ENCODE measurements around the gene GARIN5B.

DNA sequence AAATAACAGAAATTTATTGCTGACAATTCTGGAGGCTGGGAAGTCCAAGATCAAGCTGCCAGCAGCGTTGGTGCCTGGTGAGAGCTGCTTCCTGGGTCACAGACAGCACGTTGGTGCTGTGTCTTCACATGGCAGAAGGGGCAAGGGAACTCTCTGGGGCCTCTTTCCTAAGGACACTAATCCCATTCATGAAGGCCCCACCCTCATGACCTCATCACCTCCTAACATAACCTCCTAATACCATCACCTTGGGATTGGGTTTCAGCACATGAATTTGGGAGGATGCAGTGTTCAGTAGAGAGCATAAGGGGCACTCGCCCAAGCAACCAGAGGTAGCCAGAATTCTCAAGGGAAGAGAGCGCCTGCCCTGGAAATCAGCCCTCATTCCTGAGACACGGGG is 53.6 kb downstream of the GARIN5B start:
- TF ChIP-seq, protein P1, sequence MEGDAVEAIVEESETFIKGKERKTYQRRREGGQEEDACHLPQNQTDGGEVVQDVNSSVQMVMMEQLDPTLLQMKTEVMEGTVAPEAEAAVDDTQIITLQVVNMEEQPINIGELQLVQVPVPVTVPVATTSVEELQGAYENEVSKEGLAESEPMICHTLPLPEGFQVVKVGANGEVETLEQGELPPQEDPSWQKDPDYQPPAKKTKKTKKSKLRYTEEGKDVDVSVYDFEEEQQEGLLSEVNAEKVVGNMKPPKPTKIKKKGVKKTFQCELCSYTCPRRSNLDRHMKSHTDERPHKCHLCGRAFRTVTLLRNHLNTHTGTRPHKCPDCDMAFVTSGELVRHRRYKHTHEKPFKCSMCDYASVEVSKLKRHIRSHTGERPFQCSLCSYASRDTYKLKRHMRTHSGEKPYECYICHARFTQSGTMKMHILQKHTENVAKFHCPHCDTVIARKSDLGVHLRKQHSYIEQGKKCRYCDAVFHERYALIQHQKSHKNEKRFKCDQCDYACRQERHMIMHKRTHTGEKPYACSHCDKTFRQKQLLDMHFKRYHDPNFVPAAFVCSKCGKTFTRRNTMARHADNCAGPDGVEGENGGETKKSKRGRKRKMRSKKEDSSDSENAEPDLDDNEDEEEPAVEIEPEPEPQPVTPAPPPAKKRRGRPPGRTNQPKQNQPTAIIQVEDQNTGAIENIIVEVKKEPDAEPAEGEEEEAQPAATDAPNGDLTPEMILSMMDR (IDR thresholded peaks at IDR 0.05), result no peak
- no peak for TF ChIP-seq POLR2A (IDR thresholded peaks at IDR 0.05)
